ENCODE results near the gene PACRG. TPM values are rescaled to one million over a fixed set of nuclear protein-coding genes. Genes with fewer than 3 reads are reported as not detected.

PACRG gene
- total and polyA plus RNA-seq, 2 of the 8 experiments (the other 6 are each of a cell fraction or from before 2014, with no cell fraction given), result 0.44 to 0.54 TPM

DNA sequence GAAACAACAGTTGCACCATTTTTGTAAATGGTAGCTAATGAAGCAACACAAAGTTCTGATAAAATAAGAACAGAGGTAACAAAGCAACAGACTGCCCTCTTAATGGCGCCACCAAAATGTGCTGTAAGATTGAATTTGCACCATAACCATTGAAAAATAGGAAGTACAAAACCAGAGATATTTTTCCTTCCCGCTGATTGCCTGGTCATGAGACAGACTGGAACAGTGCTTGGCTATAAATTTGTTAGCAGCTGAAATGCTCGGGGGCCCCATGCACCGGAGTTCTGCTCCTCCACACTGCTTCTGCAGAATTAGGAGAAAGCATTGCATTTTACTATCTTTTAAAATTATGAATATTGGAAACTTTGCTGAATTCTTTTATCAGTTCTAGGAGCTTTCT is 522.3 kb downstream of the PACRG start:
- no peaks in the 10 kb centered on the region for H3K9me3 ChIP-seq (ENCODE audit: insufficient read depth in 2 of 2, low read depth in 1 of 2, low read length in 1 of 2)
- no peak overlapping the region for H3K4me2 ChIP-seq (ENCODE audit: insufficient read depth in 1 of 2, low read depth in 2 of 2, low read length in 2 of 2)
- ChIA-PET POLR2A (ENCODE audit: partially characterized antibody) (no interaction called here), CTCF (ENCODE audit: partially characterized antibody) (interaction anchor here (1.6 kb wide), 1 partner anchor 10 kb away, joined by 6 read pairs; no protein-coding TSS in a partner anchor)
- no peak for FAIRE-seq
- no peak overlapping the region for H2BK20ac ChIP-seq (ENCODE audit: low read length)
- DNase-seq (ENCODE audit: low read depth in 1 of 2, low spot score in 2 of 2), result no peak
- H3K14ac ChIP-seq (ENCODE audit: insufficient read length), result no peak overlapping the region
- no peaks in the 10 kb centered on the region for H3K79me1 ChIP-seq (ENCODE audit: low read depth, low read length)
- WGBS, 2 experiments (ENCODE audit: extremely low coverage in 1 of 2, insufficient coverage in 1 of 2, insufficient read length in 1 of 2, insufficient replicate concordance in 2 of 2, low coverage in 1 of 2, low lambda C conversion rate in 2 of 2, missing lambda C conversion rate in 1 of 2), result 90% methylated on average over 4 of the region's 4 CpGs; no CpG with 5 or more reads in 1 of the 2 experiments
- H3K27ac ChIP-seq (ENCODE audit: low read depth, low read length), result no peak overlapping the region
- no peak overlapping the region for H4K91ac ChIP-seq (replicated peaks; ENCODE audit: insufficient read length, low read length)
- no peaks in the 10 kb centered on the region for H3K79me2 ChIP-seq (ENCODE audit: control insufficient read depth in 1 of 2, insufficient read depth in 2 of 2, low read length in 2 of 2)
- H3K27me3 ChIP-seq (replicated peaks in 1 of 4; ENCODE audit: control insufficient read depth in 3 of 4, extremely low read depth in 1 of 4, insufficient read depth in 3 of 4, low read length in 3 of 4), result no peaks in the 10 kb centered on the region
- H3K18ac ChIP-seq (ENCODE audit: extremely low read depth, low read length), result no peak overlapping the region
- H2BK12ac ChIP-seq (ENCODE audit: low read depth, low read length), result no peak overlapping the region
- H2AFZ ChIP-seq (ENCODE audit: low read length), result no peak overlapping the region
- no peak overlapping the region for H2AK5ac ChIP-seq (ENCODE audit: low read depth, low read length)
- no peak overlapping the region for H4K5ac ChIP-seq (ENCODE audit: insufficient read length, low read depth, low read length)
- H2BK5ac ChIP-seq (ENCODE audit: low read depth, low read length), result no peak overlapping the region
- H3K23ac ChIP-seq (ENCODE audit: insufficient read length), result no peak overlapping the region
- no peak overlapping the region for H3K9ac ChIP-seq (replicated peaks in 1 of 4; ENCODE audit: extremely low read depth in 1 of 4, low read depth in 3 of 4, low read length in 3 of 4)
- no peaks in the 10 kb centered on the region for H3K36me3 ChIP-seq (ENCODE audit: control insufficient read depth in 2 of 4, insufficient read depth in 4 of 4, low read length in 3 of 4)
- H3K23me2 ChIP-seq (ENCODE audit: low read depth, low read length), result no peaks in the 10 kb centered on the region
- no peak overlapping the region for H4K8ac ChIP-seq (ENCODE audit: extremely low read depth, insufficient read depth, low read length)
- H2BK120ac ChIP-seq (replicated peaks; ENCODE audit: low read depth, low read length), result no peak overlapping the region
- no peak overlapping the region for H3K56ac ChIP-seq (replicated peaks; ENCODE audit: insufficient read length, low read depth, low read length)
- no peaks in the 10 kb centered on the region for H4K20me1 ChIP-seq (replicated peaks in 1 of 2; ENCODE audit: control insufficient read depth in 1 of 2, insufficient read depth in 2 of 2, low read length in 2 of 2)
- no peak overlapping the region for H2BK15ac ChIP-seq (ENCODE audit: low read length)
- no peak overlapping the region for H3K4me3 ChIP-seq (ENCODE audit: extremely low read depth in 1 of 4, insufficient read depth in 2 of 4, low read depth in 3 of 4, low read length in 4 of 4)
- peaks cover 0 to 3% (median 0%) of the 10 kb centered on the region in 4 experiments; a peak in 2 of 7 replicates for H3K4me1 ChIP-seq (replicated peaks in 1 of 4; ENCODE audit: control insufficient read depth in 3 of 4, insufficient read depth in 4 of 4, low read length in 3 of 4)
- H3K4ac ChIP-seq (replicated peaks; ENCODE audit: insufficient read length, low read depth, low read length), result no peak overlapping the region
- TF ChIP-seq MAFK (IDR thresholded peaks at IDR 0.05; ENCODE audit: low read depth, low read length) (no peak), SIX5 (IDR thresholded peaks at IDR 0.05; ENCODE audit: low read depth, low read length) (no peak), POLR2AphosphoS5 (IDR thresholded peaks at IDR 0.05; ENCODE audit: low read depth, low read length) (no peak), TCF12 (IDR thresholded peaks at IDR 0.05; ENCODE audit: low read depth, low read length) (no peak)
